ENCODE results near the gene PGLYRP2. TPM values are rescaled to one million over a fixed set of nuclear protein-coding genes. Genes with fewer than 3 reads are reported as not detected.
A peak's percentile ranks its signal among the peaks of the same experiment; 100 is the strongest.

The PGLYRP2 gene
- total RNA-seq, 1 experiment from 2014 or later = not detected

DNA sequence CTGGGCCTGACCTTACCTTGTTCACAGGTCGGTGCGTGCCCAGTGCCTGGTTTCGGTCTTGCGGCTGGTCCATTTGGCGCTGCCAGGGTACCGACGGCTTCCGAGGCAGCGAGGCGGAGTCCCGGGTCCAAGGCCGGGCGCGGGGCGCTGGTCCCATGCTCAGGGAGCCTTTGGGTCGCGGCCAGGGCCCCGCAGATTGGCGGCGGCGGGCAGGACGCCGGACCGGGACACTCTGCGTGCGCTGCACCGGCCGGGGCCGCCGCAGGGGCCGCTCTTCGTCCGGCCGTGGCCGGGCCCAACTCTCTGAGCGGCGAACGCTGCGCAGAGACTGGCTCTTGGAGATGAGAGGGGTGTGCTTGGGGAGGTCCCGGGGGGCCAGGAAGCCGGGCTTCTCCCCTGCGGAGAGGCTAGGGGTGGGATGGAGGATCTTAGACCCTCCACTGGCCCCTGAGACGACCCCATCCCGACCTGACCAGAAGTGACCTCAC lies 26.2 kb downstream of the PGLYRP2 start:
- no peak for DNase-seq
- peaks cover 7% of the 10 kb centered on the region for H3K36me3 Mint-ChIP-seq (ENCODE audit: insufficient read depth, unreplicated experiment)
- H3K4me3 Mint-ChIP-seq (ENCODE audit: low read depth, unreplicated experiment) = no peak overlapping the region
- H3K9me3 Mint-ChIP-seq (ENCODE audit: low read depth, unreplicated experiment) = no peaks in the 10 kb centered on the region
- TF ChIP-seq, protein P1, sequence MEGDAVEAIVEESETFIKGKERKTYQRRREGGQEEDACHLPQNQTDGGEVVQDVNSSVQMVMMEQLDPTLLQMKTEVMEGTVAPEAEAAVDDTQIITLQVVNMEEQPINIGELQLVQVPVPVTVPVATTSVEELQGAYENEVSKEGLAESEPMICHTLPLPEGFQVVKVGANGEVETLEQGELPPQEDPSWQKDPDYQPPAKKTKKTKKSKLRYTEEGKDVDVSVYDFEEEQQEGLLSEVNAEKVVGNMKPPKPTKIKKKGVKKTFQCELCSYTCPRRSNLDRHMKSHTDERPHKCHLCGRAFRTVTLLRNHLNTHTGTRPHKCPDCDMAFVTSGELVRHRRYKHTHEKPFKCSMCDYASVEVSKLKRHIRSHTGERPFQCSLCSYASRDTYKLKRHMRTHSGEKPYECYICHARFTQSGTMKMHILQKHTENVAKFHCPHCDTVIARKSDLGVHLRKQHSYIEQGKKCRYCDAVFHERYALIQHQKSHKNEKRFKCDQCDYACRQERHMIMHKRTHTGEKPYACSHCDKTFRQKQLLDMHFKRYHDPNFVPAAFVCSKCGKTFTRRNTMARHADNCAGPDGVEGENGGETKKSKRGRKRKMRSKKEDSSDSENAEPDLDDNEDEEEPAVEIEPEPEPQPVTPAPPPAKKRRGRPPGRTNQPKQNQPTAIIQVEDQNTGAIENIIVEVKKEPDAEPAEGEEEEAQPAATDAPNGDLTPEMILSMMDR (IDR thresholded peaks at IDR 0.05; ENCODE audit: unreplicated experiment) = no peak
- H3K4me1 Mint-ChIP-seq (ENCODE audit: low read depth, unreplicated experiment) = peaks cover 10% of the 10 kb centered on the region
- intact Hi-C loops (cut with micrococcal nuclease; ENCODE audit: unreplicated experiment) = no loop called here
- H3K27me3 Mint-ChIP-seq (ENCODE audit: unreplicated experiment) = peaks cover 62% of the 10 kb centered on the region
- CTCF ChIA-PET = interaction anchor here (0.6 kb wide), 1 partner anchor 14 kb away, joined by 4 read pairs; no protein-coding TSS in a partner anchor
- no TSS peak for BruUV-seq (replicated peaks)
- H3K27ac Mint-ChIP-seq (ENCODE audit: unreplicated experiment) = no peak overlapping the region

DNA sequence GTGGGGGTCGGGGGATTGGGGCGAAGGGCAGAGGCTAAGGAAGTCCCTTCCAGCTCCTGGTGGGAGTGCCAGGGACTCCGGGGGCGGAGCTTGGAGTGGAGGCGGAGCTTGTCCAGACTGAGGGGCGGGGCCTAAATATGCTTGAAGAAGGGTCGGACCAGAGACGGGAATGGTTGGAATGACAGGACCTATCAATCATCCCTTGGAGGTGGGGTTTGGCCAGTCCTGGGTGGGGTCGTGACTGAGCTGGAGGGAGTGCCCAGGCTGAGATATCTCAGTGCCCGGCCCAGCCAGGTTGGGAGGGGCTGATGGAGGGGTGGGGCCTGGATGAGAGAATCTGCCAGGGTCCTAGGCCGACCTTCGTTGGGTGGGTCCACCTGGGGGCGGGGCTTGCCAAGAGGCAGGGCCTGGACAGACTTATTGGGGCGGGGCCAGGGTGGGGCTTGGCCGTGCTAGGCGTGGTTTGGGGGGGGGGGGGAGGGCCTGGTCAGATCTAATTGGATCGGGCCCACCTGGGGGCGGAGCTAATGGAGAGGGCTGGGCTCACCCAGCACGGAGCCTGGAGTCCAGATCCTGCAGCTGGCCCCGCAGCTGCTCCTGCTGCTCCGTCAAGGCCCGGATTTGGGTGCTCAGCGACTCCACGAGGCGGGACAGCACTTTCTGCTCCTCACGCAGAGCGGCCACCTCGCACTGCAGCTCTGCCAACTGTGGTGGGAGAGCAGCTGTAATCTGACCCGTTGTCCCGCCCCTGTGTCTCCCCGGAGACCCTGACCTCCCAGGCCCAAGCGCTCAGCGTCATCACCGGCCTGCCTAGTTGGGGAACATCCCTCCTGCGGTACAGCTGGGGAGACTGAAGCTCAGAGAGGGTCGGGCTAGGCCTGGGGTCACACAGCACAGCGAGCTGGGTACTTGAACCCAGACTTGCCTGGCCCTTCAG lies 26.9 kb downstream of the PGLYRP2 start:
- no TSS peak for BruUV-seq (replicated peaks)
- Mint-ChIP-seq H3K4me3 (ENCODE audit: low read depth, unreplicated experiment) (no peak overlapping the region), H3K27me3 (ENCODE audit: unreplicated experiment) (peaks cover 58% of the 10 kb centered on the region), H3K36me3 (ENCODE audit: insufficient read depth, unreplicated experiment) (peaks cover 7% of the 10 kb centered on the region), H3K4me1 (ENCODE audit: low read depth, unreplicated experiment) (peaks cover 10% of the 10 kb centered on the region), H3K27ac (ENCODE audit: unreplicated experiment) (no peak overlapping the region), H3K9me3 (ENCODE audit: low read depth, unreplicated experiment) (no peaks in the 10 kb centered on the region)
- DNase-seq = peak; percentile 59
- CTCF ChIA-PET = interaction anchor here (0.6 kb wide), 1 partner anchor 15 kb away, joined by 4 read pairs; no protein-coding TSS in a partner anchor
- intact Hi-C loops (cut with micrococcal nuclease; ENCODE audit: unreplicated experiment) = no loop called here
- TF ChIP-seq, protein P1 (IDR thresholded peaks at IDR 0.05; ENCODE audit: unreplicated experiment) = no peak

- Mint-ChIP-seq H3K4me1 (ENCODE audit: low read depth, unreplicated experiment) (peaks cover 10% of the 10 kb centered on the region), H3K9me3 (ENCODE audit: low read depth, unreplicated experiment) (no peaks in the 10 kb centered on the region), H3K4me3 (ENCODE audit: low read depth, unreplicated experiment) (peak overlapping the region; percentile 65), H3K36me3 (ENCODE audit: insufficient read depth, unreplicated experiment) (peaks cover 7% of the 10 kb centered on the region), H3K27ac (ENCODE audit: unreplicated experiment) (peak overlapping the region; percentile 91), H3K27me3 (ENCODE audit: unreplicated experiment) (peaks cover 65% of the 10 kb centered on the region)
- no peak for DNase-seq
- CTCF ChIA-PET = no interaction called here
- no TSS peak for BruUV-seq (replicated peaks)
- TF ChIP-seq, protein P1 (IDR thresholded peaks at IDR 0.05; ENCODE audit: unreplicated experiment) = no peak
- intact Hi-C loops (cut with micrococcal nuclease; ENCODE audit: unreplicated experiment) = no loop called here
Measured at GRCh38 chr19:15450528-15450890, 28.8 kb downstream of the PGLYRP2 start.

DNA sequence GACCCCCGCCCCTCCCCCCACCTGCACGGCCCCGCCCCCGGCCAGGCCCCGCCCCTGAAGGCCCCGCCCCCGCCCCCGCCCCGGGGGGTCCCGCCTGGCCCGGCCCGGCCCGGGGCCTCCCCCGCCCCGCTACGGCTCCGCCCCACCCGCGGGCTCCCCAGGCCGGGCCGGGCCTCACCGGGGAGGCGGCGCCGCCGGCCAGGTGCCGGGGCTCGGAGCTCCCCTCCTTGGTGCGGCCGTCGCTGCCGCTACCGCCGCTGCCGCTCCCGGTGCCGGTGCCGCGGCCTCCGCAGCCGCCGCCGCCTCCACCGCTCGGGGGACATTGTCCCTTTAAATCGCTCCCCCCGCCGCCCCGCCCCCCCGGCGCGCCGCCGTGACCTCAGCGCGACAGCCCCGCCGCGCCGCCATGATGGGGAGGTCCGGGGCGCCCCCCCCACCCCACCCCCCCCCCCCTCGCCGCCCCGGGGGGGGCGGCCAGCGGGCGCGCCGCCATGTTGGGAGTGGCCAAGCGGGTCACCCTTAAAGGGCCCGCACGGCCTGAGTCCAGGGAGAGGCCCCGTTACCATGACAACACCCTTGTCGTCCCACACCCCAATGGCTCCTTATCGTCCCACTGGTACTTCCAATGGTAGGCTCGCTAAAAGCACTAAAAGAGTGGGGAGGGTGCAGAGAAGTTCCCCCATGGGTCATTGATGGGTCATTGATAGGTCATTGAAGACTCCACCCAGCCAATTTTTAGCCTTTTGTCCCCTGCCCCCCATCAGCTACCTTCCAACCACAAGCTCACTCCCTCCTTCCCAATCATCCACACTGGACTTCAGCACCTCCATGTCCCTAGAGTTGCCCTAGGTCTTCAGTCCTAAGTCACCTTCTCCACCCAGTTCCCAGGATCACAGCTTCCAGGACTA lies 29.4 kb downstream of the PGLYRP2 start, which contains the start of gene WIZ:
Gene WIZ, minus strand, starts transcription at position 337 of the 908 bp plus-strand sequence. CDS start 1,649 bp downstream, outside the sequence.
- H3K27ac Mint-ChIP-seq (ENCODE audit: unreplicated experiment) = peak within 1 kb of the TSS; percentile 91
- CTCF ChIA-PET = no interaction called here
- TF ChIP-seq, protein P1 (IDR thresholded peaks at IDR 0.05; ENCODE audit: unreplicated experiment) = no peak
- DNase-seq = peak; percentile 78
- peak within 1 kb of the TSS; percentile 65 for H3K4me3 Mint-ChIP-seq (ENCODE audit: low read depth, unreplicated experiment)
- intact Hi-C loops (cut with micrococcal nuclease; ENCODE audit: unreplicated experiment) = no loop called here
- H3K36me3 Mint-ChIP-seq (ENCODE audit: insufficient read depth, unreplicated experiment) = peaks cover 7% of the 10 kb centered on the region
- no peaks in the 10 kb centered on the region for H3K9me3 Mint-ChIP-seq (ENCODE audit: low read depth, unreplicated experiment)
- no TSS peak for BruUV-seq (replicated peaks)
- peaks cover 10% of the 10 kb centered on the region for H3K4me1 Mint-ChIP-seq (ENCODE audit: low read depth, unreplicated experiment)
- peaks cover 58% of the 10 kb centered on the region for H3K27me3 Mint-ChIP-seq (ENCODE audit: unreplicated experiment)
